ENCODE results near the gene CNTN2. TPM values are rescaled to one million over a fixed set of nuclear protein-coding genes. Genes with fewer than 3 reads are reported as not detected.
A peak's percentile ranks its signal among the peaks of the same experiment; 100 is the strongest.

Gene CNTN2
- total RNA-seq, 1 donor from 2014 or later: 0.13 TPM

GRCh38 chr1:205109269-205109668 is 66.3 kb downstream of the CNTN2 start:
- DNase-seq (ENCODE audit: low spot score): no peak
- no peak for ATAC-seq

GRCh38 chr1:205109711-205110110 is 66.7 kb downstream of the CNTN2 start:
- ATAC-seq (no peak), DNase-seq (ENCODE audit: low spot score) (no peak)

- ATAC-seq: no peak
Measured at GRCh38 chr1:205111354-205111753, 68.3 kb downstream of the CNTN2 start.

GRCh38 chr1:205118752-205119151 is 75.7 kb downstream of the CNTN2 start:
- ATAC-seq: no peak
- DNase-seq (ENCODE audit: low spot score): no peak

More at GRCh38 chr1:205111354-205111753, 68.3 kb downstream of the CNTN2 start:
- DNase-seq (ENCODE audit: low spot score): no peak

GRCh38 chr1:205121660-205122488 is 78.9 kb downstream of the CNTN2 start, which contains the start of gene RBBP5:
RBBP5 (minus strand) TSS chr1:205121978; CDS start chr1:205121873, 105 bp downstream.
- DNase-seq (ENCODE audit: low spot score) (peak; percentile 96), ATAC-seq (peak; percentile 98)

GRCh38 chr1:205122489-205122882 is 79.5 kb downstream of the CNTN2 start:
- DNase-seq (ENCODE audit: low spot score) (no peak), ATAC-seq (peak; percentile 37)

GRCh38 chr1:205124726-205125125 is 81.7 kb downstream of the CNTN2 start:
- ATAC-seq (no peak), DNase-seq (ENCODE audit: low spot score) (no peak)

GRCh38 chr1:205127646-205128045 is 84.6 kb downstream of the CNTN2 start:
- no peak for ATAC-seq

More at GRCh38 chr1:205127646-205128045, 84.6 kb downstream of the CNTN2 start:
- DNase-seq (ENCODE audit: low spot score): no peak

Other genes with a start within 250 kb of the CNTN2 start
- gene NFASC, start 172.3 kb upstream of the CNTN2 start, total RNA-seq: 2.7 TPM
- gene TMEM81, start 41.2 kb downstream of the CNTN2 start, total RNA-seq: 2.2 TPM
- 7.8 TPM for gene RBBP5, start 78.8 kb downstream of the CNTN2 start, total RNA-seq
- gene DSTYK, start 168.5 kb downstream of the CNTN2 start, total RNA-seq: 2.5 TPM
- gene TMCC2, start 184.7 kb downstream of the CNTN2 start, total RNA-seq: 0.33 TPM